Neuron (in vitro differentiated cells): ENCODE measurements around the gene IL6.
"Not testable (repeated sequence)": the region's sequence is repeated elsewhere in the genome, so short reads cannot be mapped to it uniquely, and the experiment has no call there.

Source experiments
- H2AFZ ChIP-seq: one replicate; pipeline ENCODE4 v1.6.1; 2013; ENCODE audit warnings: low read depth, mild to moderate bottlenecking, inconsistent platforms, low read length, moderate library complexity
- H3K27me3 ChIP-seq: one replicate; pipeline ENCODE4 v1.6.1; 2013; ENCODE audit warnings: low read length; ENCODE audit not compliant: insufficient read depth
- H3K36me3 ChIP-seq: one replicate; pipeline ENCODE4 v1.6.1; 2013; ENCODE audit warnings: low read length; ENCODE audit not compliant: insufficient read depth
- H3K4me1 ChIP-seq: one replicate; pipeline ENCODE4 v1.6.1; 2013; ENCODE audit warnings: low read length; ENCODE audit not compliant: insufficient read depth
- H3K4me3 ChIP-seq: 2 replicates; pipeline ENCODE4 v1.5.1; 2013; ENCODE audit warnings: mild to moderate bottlenecking, low read length, moderate library complexity
- H3K9me3 ChIP-seq: one replicate; pipeline ENCODE4 v1.6.1; 2013; ENCODE audit warnings: low read length

Gene IL6

DNA sequence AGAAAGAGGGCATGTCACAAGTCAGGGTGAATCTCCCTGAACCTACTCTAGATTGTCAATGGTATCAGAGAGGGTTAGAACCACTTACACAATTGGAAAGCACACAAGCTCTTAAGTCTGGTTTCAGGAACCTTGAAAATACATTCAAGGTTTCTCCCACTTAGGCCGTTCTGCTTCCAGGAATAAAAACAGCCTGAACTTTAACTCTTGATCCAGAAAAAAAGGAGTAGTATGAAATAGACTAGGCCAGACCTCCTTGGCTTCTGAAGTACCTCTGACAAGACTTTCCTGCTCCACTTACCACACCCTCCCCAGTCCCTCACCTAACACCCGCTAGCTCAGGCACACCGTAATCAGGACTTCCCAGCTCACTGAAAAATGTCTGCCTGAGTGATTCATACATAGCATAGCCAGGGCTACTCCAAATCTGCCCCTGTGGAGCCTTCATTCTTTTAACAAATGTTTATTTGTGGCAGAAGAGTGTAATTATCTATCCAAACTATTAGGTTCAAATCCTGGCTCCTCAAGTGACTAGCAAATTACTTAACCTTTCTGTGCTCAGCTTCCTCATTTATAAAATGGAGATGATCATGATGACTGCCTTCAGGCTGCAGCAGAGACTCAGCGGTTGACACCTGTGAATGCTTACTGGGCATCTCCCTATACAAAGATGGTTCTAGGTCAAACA lies 30.3 kb upstream of the IL6 start:
- no peaks in the 10 kb centered on the region for H3K27me3 ChIP-seq
- no peaks in the 10 kb centered on the region for H3K36me3 ChIP-seq
- no peak overlapping the region for H2AFZ ChIP-seq
- no peaks in the 10 kb centered on the region for H3K4me1 ChIP-seq
- no peaks in the 10 kb centered on the region for H3K9me3 ChIP-seq
- H3K4me3 ChIP-seq: no peak overlapping the region

DNA sequence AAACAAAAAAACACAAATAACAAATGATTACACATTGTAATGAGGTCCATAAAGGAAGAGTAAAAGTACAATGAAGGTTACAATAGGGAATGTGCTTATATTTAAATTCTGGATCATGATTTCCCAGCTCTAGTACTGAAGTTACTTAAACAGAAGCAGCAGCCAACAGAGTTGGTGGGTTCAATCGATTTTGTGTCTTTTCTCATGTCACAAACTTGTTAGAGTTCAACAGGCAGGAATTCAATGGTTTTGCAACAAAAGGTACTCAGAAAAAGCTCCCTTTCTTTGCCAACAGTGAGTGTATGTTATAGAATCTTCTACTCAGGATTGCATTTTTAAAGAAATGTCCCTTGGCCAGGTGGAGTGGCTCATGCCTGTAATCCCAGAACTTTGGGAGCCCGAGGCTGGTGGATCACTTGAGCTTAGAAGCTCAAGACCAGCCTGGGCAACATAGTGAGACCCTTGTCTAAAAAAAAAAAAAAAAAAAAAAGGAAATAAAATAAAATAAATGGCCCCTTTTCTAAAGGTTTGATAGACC lies 29.6 kb upstream of the IL6 start:
- Histone ChIP-seq H2AFZ (no peak overlapping the region), H3K9me3 (no peaks in the 10 kb centered on the region), H3K4me1 (no peaks in the 10 kb centered on the region), H3K27me3 (no peaks in the 10 kb centered on the region), H3K4me3 (no peak overlapping the region), H3K36me3 (no peaks in the 10 kb centered on the region)

DNA sequence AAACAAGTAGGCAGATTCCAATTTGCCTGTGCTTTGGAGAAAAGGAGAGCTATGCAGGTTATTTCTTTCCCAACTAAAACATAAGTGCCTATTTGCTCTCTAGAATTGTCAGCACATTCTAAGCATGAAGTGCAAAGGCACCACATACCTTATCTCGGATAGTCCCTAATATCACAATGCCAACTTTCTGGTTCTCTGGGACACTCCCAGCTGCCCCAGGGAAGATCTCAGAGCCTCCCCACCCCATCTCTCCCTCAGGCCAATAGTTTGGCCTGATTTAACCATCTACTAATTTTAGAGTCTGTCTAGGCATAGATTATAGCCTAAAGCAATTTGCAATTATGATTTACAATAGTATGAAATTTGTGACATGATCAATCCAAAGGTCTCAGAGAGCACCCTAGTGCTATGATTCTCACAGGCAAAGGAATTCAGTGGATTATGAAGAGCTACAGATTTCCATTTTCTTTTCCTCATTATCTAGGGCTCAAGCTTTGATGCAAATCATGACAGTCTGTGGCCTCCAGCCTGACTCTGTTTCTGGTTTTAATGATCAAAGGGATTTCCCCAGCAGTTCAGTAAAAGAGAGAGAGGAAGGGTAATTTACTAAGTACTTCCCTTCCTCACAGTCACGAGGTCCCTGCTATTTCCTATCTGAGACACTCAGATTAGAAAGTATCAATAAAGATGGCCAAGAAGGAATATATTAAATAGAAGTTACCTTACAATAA lies 29.0 kb upstream of the IL6 start:
- no peaks in the 10 kb centered on the region for H3K9me3 ChIP-seq
- no peaks in the 10 kb centered on the region for H3K4me1 ChIP-seq
- H2AFZ ChIP-seq: no peak overlapping the region
- H3K4me3 ChIP-seq: no peak overlapping the region
- no peaks in the 10 kb centered on the region for H3K36me3 ChIP-seq
- no peaks in the 10 kb centered on the region for H3K27me3 ChIP-seq

DNA sequence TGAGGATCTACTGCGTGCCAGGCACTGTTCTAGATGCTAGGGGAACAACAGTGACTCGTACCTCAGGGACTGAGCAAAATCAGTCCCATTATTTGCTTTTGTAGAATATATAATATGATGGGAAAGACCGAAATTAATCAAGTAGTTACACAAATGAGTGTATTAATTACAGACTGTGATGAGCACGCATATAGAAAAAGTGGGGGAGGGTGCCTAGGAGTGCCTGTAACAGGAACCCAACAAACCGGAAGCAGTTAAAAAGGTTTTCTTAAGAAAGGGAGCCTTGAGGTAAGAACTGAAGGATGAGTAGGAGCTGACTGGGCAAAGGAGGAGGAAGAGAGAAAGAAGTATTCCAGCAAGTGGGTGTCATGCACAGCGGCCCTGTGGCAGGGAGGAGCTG lies 28.2 kb upstream of the IL6 start:
- Histone ChIP-seq H3K4me3 (no peak overlapping the region), H2AFZ (no peak overlapping the region), H3K9me3 (no peaks in the 10 kb centered on the region), H3K27me3 (no peaks in the 10 kb centered on the region), H3K36me3 (no peaks in the 10 kb centered on the region), H3K4me1 (no peaks in the 10 kb centered on the region)

DNA sequence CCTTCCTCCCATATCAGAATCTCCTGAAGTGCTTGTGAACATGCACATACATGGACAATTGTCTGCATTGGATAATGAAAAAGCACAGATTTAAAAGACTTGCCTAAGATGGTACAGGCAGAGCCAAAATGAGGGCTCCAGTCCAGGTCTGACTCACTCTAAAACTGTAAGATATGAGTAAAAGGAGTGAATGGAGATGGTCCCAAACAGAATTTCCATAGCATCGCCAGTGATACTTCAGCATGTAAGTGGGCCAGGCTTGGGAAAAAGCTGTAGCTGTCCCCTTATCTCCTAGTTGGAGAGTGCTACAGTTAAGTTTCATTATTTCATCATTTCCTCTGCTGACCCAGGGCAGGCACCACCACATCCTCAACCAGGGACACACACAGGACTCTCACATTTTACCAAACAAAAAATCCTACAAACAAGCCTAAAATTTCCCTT lies 26.4 kb upstream of the IL6 start:
- H3K27me3 ChIP-seq: no peaks in the 10 kb centered on the region
- H2AFZ ChIP-seq: no peak overlapping the region
- no peaks in the 10 kb centered on the region for H3K4me1 ChIP-seq
- no peaks in the 10 kb centered on the region for H3K9me3 ChIP-seq
- no peaks in the 10 kb centered on the region for H3K36me3 ChIP-seq
- H3K4me3 ChIP-seq: no peak overlapping the region

DNA sequence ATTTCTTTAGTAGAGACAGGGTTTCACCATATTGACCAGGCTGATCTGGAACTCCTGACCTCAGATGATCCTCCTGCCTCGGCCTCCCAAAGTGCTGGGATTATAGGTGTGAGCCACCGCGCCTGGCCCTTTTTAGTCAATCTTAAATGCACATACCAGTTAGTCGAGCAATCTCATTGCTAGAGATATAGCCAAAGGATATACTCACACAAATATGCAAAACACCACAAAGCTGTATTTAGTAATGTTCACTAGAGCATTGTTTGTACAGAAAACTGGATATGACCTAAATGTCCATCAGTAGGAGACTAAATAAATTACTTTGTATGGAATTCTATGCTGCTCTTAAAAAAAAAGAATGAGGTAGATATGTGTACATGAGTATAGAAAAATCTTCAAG lies 24.5 kb upstream of the IL6 start:
- no peaks in the 10 kb centered on the region for H3K36me3 ChIP-seq
- H3K9me3 ChIP-seq: no peaks in the 10 kb centered on the region
- H3K4me1 ChIP-seq: no peaks in the 10 kb centered on the region
- no peaks in the 10 kb centered on the region for H3K27me3 ChIP-seq
- no peak overlapping the region for H2AFZ ChIP-seq
- no peak overlapping the region for H3K4me3 ChIP-seq

DNA sequence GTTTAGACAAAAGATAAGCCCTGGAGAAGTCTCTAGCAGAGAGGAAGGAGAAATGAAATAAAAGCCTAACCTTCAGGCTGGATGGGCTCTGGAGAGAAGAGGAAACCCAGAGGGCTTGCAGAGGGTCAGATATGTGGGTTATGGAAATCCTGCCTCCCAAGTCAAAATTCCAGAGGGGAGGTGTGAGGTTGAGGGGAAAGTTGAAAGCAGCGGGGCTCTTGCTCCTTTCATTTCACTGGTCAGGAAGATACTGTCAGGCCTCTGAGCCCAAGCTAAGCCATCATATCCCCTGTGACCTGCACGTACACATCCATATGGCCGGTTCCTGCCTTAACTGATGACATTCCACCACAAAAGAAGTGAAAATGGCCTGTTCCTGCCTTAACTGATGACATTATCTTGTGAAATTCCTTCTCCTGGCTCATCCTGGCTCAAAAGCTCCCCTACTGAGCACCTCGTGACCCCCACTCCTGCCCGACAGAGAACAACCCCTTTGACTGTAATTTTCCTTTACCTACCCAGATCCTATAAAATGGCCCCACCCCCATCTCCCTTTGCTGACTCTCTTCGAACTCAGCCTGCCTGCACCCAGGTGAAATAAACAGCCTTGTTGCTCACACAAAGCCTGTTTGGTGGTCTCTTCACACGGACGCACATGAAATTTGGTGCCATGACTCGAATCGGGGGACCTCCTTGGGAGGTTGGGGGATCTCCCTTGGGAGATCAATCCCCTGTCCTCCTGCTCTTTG lies 23.7 kb upstream of the IL6 start:
- H3K27me3 ChIP-seq, H3K36me3 ChIP-seq, H3K4me3 ChIP-seq, H3K4me1 ChIP-seq, H2AFZ ChIP-seq, H3K9me3 ChIP-seq: not testable (repeated sequence)

DNA sequence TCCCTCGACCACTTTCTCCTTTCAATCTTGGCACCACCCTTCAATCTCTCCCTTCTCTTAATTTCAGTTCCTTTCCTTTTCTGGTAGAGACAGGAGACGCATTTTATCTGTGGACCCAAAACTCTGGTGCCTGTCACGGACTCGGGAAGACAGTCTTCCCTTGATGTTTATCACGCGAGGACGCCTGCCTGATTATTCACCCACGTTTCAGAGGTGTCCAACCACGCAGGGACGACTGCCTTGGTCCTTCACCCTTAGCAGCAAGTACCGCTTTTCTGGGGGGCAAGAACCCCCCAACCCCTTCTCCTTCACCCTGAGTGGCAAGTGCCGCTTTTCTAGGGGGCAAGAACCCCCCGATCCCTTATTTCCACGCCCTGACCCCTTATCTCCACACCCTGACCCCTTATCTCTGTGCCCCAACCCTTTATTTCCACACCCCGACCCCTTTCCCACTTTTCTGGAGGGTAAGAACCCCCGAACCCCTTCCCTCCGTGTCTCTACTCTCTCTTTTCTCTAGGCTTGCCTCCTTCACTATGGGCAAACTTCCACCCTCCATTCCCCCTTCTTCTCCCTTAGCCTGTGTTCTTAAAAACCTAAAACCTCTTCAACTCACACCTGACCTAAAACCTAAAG lies 22.9 kb upstream of the IL6 start:
- not testable (repeated sequence) for H2AFZ ChIP-seq, H3K4me1 ChIP-seq, H3K9me3 ChIP-seq, H3K27me3 ChIP-seq, H3K36me3 ChIP-seq, H3K4me3 ChIP-seq

DNA sequence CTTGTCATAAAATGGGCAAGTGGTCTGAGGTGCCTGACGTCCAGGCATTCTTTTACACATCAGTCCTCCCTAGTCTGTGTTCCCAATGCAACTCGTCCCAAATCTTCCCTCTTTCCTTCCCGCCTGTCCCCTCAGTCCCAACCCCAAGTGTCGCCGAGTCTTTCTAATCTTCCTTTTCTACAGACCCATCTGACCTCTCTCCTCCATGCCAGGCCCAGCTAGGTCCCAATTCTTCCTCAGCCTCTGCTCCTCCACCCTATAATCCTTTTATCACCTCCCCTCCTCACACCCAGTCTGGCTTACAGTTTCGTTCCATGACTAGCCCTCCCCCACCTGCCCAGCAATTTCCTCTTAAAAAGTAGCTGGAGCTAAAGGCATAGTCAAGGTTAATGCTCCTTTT lies 22.3 kb upstream of the IL6 start:
- not testable (repeated sequence) for H3K27me3 ChIP-seq, H3K36me3 ChIP-seq, H3K9me3 ChIP-seq, H3K4me1 ChIP-seq, H3K4me3 ChIP-seq, H2AFZ ChIP-seq

DNA sequence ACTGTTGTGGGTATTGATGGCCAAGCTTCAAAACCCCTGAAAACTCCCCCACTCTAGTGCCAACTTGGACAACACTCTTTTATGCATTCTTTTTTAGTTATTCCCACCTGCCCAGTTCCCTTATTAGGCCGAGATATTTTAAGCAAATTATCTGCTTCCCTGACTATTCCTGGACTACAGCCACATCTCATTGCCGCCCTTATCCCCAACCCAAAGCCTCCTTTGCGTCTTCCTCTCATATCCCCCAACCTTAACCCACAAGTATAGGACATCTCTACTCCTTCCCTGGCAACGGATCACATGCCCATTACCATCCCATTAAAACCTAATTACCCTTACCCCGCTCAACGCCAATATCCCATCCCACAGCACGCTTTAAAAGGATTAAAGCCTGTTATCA lies 21.1 kb upstream of the IL6 start:
- not testable (repeated sequence) for H3K4me3 ChIP-seq, H3K4me1 ChIP-seq, H2AFZ ChIP-seq, H3K27me3 ChIP-seq, H3K36me3 ChIP-seq, H3K9me3 ChIP-seq

DNA sequence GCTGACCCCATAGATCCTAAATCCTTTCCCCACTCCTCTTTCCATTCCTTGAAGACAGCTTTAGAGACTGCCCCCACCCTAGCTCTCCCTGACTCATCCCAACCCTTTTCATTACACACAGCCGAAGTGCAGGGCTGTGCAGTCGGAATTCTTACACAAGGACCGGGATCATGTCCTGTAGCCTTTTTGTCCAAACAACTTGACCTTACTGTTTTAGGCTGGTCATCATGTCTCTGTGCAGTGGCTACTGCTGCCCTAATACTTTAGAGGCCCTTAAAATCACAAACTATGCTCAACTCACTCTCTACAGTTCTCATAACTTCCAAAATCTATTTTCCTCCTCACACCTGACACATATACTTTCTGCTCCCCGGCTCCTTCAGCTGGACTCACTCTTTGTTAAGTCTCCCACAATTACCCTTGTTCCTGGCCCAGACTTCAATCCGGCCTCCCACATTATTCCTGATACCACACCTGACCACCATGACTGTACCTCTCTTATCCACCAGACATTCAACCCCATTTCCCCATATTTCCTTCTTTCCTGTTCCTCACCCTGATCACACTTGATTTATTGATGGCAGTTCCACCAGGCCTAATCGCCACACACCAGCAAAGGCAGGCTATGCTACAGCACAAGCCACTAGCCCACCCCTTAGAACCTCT lies 19.8 kb upstream of the IL6 start:
- H3K9me3 ChIP-seq, H3K4me3 ChIP-seq, H3K4me1 ChIP-seq, H2AFZ ChIP-seq, H3K27me3 ChIP-seq, H3K36me3 ChIP-seq: not testable (repeated sequence)

DNA sequence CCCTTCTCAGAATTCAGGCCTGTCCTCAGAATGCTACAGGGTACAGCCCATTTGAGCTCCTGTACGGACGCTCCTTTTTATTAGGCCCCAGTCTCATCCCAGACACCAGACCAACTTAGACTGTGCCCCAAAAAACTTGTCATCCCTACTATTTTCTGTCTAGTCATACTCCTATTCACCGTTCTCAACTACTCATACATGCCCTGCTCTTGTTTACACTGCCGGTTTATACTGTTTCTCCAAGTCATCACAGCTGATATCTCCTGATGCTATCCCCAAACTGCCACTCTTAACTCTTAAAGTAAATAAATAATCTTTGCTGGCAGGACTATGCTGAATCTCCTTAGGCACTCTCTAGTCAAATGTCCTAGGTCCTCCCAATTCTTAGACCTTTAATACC lies 18.8 kb upstream of the IL6 start:
- H3K4me3 ChIP-seq, H2AFZ ChIP-seq, H3K4me1 ChIP-seq, H3K36me3 ChIP-seq, H3K9me3 ChIP-seq, H3K27me3 ChIP-seq: not testable (repeated sequence)

DNA sequence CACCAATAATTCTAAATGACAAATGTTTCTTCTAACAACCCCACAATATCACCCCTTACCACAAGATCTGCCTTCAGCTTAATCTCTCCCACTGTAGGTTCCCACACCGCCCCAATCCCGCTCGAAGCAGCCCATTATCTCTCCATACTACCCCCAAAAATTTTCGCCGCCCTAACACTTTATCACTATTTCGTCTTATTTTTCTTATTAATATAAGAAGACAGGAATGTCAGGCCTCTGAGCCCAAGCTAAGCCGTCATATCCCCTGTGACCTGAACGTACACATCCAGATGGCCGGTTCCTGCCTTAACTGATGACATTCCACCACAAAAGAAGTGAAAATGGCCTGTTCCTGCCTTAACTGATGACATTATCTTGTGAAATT lies 18.3 kb upstream of the IL6 start:
- not testable (repeated sequence) for H3K36me3 ChIP-seq, H3K27me3 ChIP-seq, H3K9me3 ChIP-seq, H3K4me1 ChIP-seq, H2AFZ ChIP-seq, H3K4me3 ChIP-seq
